SK-MEL-5 (cell line): ENCODE data around the gene CARM1. TPM values are rescaled to one million over a fixed set of nuclear protein-coding genes. Genes with fewer than 3 reads are reported as not detected.

Experiments used
- small RNA-seq, 2 experiments: library from RNA; depleted of rRNA; stranded (forward); fragments of <200 nt; gene quantifications; one replicate each; pipeline ENCODE3, GENCODE V24; 2014
- total RNA-seq: library from RNA; depleted of rRNA; stranded (reverse); fragments of >200 nt; shearing (Covaris generic); gene quantifications from 2 replicates; pipeline ENCODE4 v1.2.3, GENCODE V29; 2014; rRNA removed

The CARM1 gene
- total RNA-seq, 1 experiment from 2014 or later: 18.6 TPM

Small RNA genes lying within 50 kb of the gene (small RNA-seq; reads per million reads assigned to genes)
- 0 reads per million in 2 experiments for gene MIR6793

Other genes starting within 250 kb of the CARM1 start
- 3.1 and 3.2 TPM in 2 replicates for gene SLC44A2, start 246.0 kb upstream of the CARM1 start, total RNA-seq
- gene ILF3, start 217.2 kb upstream of the CARM1 start, total RNA-seq: 96.9 and 108 TPM in 2 replicates
- 18.2 and 18.9 TPM in 2 replicates for gene QTRT1, start 170.1 kb upstream of the CARM1 start, total RNA-seq
- gene DNM2, start 153.5 kb upstream of the CARM1 start, total RNA-seq: 23.7 and 31.7 TPM in 2 replicates
- gene TMED1, start 35.3 kb upstream of the CARM1 start, total RNA-seq: 55.5 and 61.9 TPM in 2 replicates
- gene C19orf38, start 23.1 kb upstream of the CARM1 start, total RNA-seq: 0.71 and 0.98 TPM in 2 replicates
- 42.8 and 45.3 TPM in 2 replicates for gene YIPF2, start 57.1 kb downstream of the CARM1 start, total RNA-seq
- 19.3 and 23.0 TPM in 2 replicates for gene TIMM29, start 57.3 kb downstream of the CARM1 start, total RNA-seq
- 5.8 and 7.2 TPM in 2 replicates for gene SMARCA4, start 89.5 kb downstream of the CARM1 start, total RNA-seq
- gene LDLR, start 217.9 kb downstream of the CARM1 start, total RNA-seq: 39.0 and 51.2 TPM in 2 replicates